Sigmoid colon (tissue), 7 donors: ENCODE results near the gene PRM1. TPM values are rescaled to one million over a fixed set of nuclear protein-coding genes. Genes with fewer than 3 reads are reported as not detected.

Experiments used
- DNase-seq: peaks from one replicate; pipeline ENCODE4 v3.0.0-alpha.2; 2019
- H3K27ac ChIP-seq, 4 donors: fragments of 200-600 bp; sonication (generic); one replicate each; pipeline ENCODE4 v1.5.1; 2016 to 2019; ENCODE audit warnings: mild to moderate bottlenecking in 1 of 4
- H3K27me3 ChIP-seq, 3 donors: fragments of 200-600 bp; sonication (generic); one replicate each; pipeline ENCODE4 v1.5.1; 2019; ENCODE audit warnings: mild to moderate bottlenecking in 1 of 3
- H3K36me3 ChIP-seq, 4 donors: fragments of 200-600 bp; sonication (generic); one replicate each; pipeline ENCODE4 v1.5.1; 2016 to 2019
- H3K4me1 ChIP-seq, 4 donors: fragments of 200-600 bp; sonication (generic); one replicate each; pipeline ENCODE4 v1.5.1; 2017 to 2019
- H3K4me3 ChIP-seq, 4 donors: fragments of 200-600 bp; sonication (generic); one replicate each; pipeline ENCODE4 v1.5.1; 2017 to 2019; ENCODE audit warnings: mild to moderate bottlenecking in 2 of 4, moderate library complexity in 1 of 4
- H3K9me3 ChIP-seq, 4 donors: fragments of 200-600 bp in 3 of 4; sonication (generic) in 3 of 4; one replicate each; pipeline versions ENCODE4 v1.5.1 to v1.6.1; 2013 to 2019
- EP300 ChIP-seq, 4 donors: sonication (generic); formaldehyde crosslinking; IDR thresholded peaks; one replicate each; pipeline ENCODE4 v1.6.1; 2017; ENCODE audit warnings: antibody characterized with exemption in 4 of 4
- POLR2A ChIP-seq, 2 donors: fragments of 450-650 bp; IDR thresholded peaks; one replicate each; pipeline ENCODE4 v1.6.1; 2016; ENCODE audit warnings: antibody characterized with exemption in 2 of 2, mild to moderate bottlenecking in 2 of 2, moderate library complexity in 2 of 2
- POLR2AphosphoS5 ChIP-seq, 4 donors: sonication (generic); formaldehyde crosslinking; IDR thresholded peaks; one replicate each; pipeline ENCODE4 v1.6.1; 2017; ENCODE audit warnings: antibody characterized with exemption in 4 of 4
- WGBS, 2 donors: extraction: QIAGEN DNeasy Blood & Tissue Kit; methylation state at CpG; one replicate each; pipeline ENCODE4 v1.1.7; 2013; 5-methylcytosine and 5-hydroxymethylcytosine counted together
- intact Hi-C: fragments of 100-400 bp; cut with DNase I; formaldehyde crosslinking; loops from one replicate; pipeline ENCODE4 v1.15.1; 2023
- polyA plus RNA-seq, 3 donors: library from polyadenylated mRNA; stranded (reverse); fragments of 200-250 nt; gene quantifications; one replicate each; pipeline ENCODE4 v1.2.3, GENCODE V29; 2013
- total RNA-seq, 4 donors: library from RNA; depleted of rRNA; stranded (reverse); fragments of >200 nt; gene quantifications; one replicate each; pipeline ENCODE4 v1.1.0, GENCODE V29; 2016
- TF ChIP-seq, protein P1 (sequence below), 4 experiments: fragments of 450-650 bp in 3 of 4; fragments of 200-600 bp in 1 of 4; IDR thresholded peaks; one replicate each; pipeline ENCODE4 v1.5.1; 2016 to 2019; ENCODE audit warnings: antibody characterized with exemption in 4 of 4, mild to moderate bottlenecking in 3 of 4, moderate library complexity in 2 of 4
- donor health status: healthy with polysubstance abuse.
- donor health status: Bipolar disorder and iron deficiency.
- donor health status: healthy.

PRM1 gene
- total and polyA plus RNA-seq, 7 donors: not detected

DNA sequence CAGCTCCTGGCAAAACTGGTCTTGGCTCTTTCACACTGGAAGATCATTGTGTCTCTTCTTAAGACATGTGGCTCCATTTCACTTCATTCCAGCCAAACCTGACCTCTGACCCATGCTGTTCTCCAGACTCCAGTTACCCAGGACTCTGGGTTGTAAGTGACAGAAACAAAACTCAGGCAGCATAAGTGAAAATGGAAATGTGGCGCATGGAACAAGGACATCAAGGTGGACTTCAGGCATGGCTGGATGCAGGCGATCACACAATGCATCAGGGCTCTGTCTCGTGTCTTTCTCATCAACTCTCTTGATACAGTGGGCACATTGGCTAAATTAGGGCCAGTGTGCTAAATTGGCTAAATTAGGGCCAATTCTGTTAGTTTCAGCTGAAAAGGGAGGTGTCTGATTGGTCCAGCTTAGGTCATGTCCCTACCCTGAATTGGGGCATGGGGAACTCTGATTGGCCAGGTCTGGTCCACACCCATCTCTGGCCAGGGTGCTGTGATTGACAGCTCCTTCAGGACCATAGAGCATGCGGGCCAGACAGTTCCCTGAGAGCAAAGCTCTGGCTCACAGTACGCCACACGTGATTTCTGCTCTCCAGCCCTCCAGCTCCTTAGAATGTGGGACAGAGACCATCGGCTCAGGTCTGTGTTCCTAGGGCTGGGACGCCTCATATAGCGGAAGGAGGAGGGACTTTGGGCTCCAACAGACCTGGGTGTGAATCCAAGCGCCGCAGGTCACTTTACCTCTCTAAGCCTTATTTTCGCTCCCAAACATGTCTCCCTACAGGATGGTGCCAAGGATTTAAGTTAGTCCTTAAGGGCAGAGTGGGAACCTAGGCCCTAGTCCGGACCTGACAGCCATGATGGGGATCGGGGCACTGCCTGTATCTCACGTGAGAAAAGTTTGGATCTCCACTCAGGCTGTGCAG is 42.6 kb downstream of the PRM1 start:
- intact Hi-C loops: no loop called here
- no peak overlapping the region for H3K27ac ChIP-seq
- no peaks in the 10 kb centered on the region for H3K9me3 ChIP-seq
- no peaks in the 10 kb centered on the region for H3K27me3 ChIP-seq
- TF ChIP-seq POLR2A (IDR thresholded peaks at IDR 0.05) (no peak), EP300 (IDR thresholded peaks at IDR 0.05) (no peak), POLR2AphosphoS5 (IDR thresholded peaks at IDR 0.05) (no peak)
- TF ChIP-seq, protein P1, sequence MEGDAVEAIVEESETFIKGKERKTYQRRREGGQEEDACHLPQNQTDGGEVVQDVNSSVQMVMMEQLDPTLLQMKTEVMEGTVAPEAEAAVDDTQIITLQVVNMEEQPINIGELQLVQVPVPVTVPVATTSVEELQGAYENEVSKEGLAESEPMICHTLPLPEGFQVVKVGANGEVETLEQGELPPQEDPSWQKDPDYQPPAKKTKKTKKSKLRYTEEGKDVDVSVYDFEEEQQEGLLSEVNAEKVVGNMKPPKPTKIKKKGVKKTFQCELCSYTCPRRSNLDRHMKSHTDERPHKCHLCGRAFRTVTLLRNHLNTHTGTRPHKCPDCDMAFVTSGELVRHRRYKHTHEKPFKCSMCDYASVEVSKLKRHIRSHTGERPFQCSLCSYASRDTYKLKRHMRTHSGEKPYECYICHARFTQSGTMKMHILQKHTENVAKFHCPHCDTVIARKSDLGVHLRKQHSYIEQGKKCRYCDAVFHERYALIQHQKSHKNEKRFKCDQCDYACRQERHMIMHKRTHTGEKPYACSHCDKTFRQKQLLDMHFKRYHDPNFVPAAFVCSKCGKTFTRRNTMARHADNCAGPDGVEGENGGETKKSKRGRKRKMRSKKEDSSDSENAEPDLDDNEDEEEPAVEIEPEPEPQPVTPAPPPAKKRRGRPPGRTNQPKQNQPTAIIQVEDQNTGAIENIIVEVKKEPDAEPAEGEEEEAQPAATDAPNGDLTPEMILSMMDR (IDR thresholded peaks at IDR 0.05): no peak
- no peaks in the 10 kb centered on the region for H3K36me3 ChIP-seq
- no peak for DNase-seq
- H3K4me1 ChIP-seq: peaks cover 0 to 5% (median 0%) of the 10 kb centered on the region in 4 donors
- no peak overlapping the region for H3K4me3 ChIP-seq
- WGBS, 2 donors: 97% methylated on average over 15 of the region's 15 CpGs

DNA sequence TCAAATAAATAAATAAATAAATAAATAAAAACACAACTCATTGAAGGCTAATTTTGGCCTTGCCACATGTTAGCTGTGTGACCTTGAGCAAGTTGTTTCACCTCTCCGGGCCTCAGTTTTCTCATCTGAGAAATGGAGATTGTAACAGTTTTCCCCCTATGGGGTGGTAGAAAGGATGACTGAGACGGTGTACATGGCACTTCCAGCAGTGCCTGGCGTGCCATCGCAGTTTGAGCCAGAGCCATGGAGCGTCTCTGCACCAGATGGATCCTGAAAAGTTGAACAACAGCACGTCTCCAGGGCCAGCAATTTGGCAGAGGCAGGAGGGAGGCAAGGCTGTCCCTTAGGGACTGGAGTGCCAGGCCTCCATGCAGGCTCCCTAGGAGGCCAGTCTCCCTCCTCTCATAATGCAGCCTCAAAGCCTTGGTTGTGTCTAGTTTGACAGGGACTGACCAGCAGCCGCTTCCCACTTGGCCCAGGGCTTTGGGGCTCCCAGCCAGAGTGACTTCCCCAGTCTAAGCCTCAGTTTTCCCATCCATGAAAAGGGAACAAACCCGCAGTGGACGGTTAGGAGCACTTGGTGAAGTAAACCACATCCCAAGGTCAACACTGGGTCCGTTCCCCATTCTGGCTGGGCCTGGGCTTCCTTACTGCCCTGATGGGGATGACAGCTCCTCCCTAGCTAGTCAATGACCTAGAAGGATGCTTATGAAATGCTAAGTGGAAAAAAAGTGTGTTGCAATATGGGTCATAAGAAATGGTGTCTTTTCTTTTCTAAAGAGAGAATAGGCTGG is 44.5 kb downstream of the PRM1 start:
- H3K36me3 ChIP-seq: no peaks in the 10 kb centered on the region
- no peaks in the 10 kb centered on the region for H3K27me3 ChIP-seq
- no peak for DNase-seq
- no peak overlapping the region for H3K27ac ChIP-seq
- TF ChIP-seq POLR2A (IDR thresholded peaks at IDR 0.05) (no peak), EP300 (IDR thresholded peaks at IDR 0.05) (no peak), POLR2AphosphoS5 (IDR thresholded peaks at IDR 0.05) (no peak)
- TF ChIP-seq, protein P1 (IDR thresholded peaks at IDR 0.05): no peak
- H3K4me3 ChIP-seq: no peak overlapping the region
- WGBS, 2 donors: 81 to 88% methylated on average over 10 of the region's 10 CpGs
- no peaks in the 10 kb centered on the region for H3K9me3 ChIP-seq
- intact Hi-C loops: no loop called here
- peaks cover 0 to 12% (median 0%) of the 10 kb centered on the region in 4 donors for H3K4me1 ChIP-seq

DNA sequence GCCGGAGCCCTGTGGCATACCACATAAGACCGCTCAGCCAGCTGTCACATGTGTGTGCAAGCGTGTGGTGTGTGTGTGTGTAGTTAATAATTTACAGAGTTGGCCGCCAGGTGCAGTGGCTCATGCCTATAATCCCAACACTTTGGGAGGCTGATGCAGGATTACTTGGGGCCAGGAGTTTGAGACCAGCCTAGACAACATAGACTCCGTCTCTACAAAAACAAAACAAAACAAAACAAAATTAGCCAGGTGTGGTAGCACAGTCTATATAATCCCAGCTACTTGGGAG is 45.5 kb downstream of the PRM1 start:
- no peaks in the 10 kb centered on the region for H3K36me3 ChIP-seq
- intact Hi-C loops: no loop called here
- peaks cover 0 to 10% (median 0%) of the 10 kb centered on the region in 4 donors for H3K4me1 ChIP-seq
- TF ChIP-seq, protein P1 (IDR thresholded peaks at IDR 0.05): no peak
- TF ChIP-seq POLR2AphosphoS5 (IDR thresholded peaks at IDR 0.05): no peak
- no peak for TF ChIP-seq EP300 (IDR thresholded peaks at IDR 0.05)
- no peak for TF ChIP-seq POLR2A (IDR thresholded peaks at IDR 0.05)
- no peak overlapping the region for H3K27ac ChIP-seq
- no peaks in the 10 kb centered on the region for H3K27me3 ChIP-seq
- DNase-seq: no peak
- 14 to 53% methylated on average over 5 of the region's 5 CpGs for WGBS, 2 donors
- H3K9me3 ChIP-seq: no peaks in the 10 kb centered on the region
- no peak overlapping the region for H3K4me3 ChIP-seq

DNA sequence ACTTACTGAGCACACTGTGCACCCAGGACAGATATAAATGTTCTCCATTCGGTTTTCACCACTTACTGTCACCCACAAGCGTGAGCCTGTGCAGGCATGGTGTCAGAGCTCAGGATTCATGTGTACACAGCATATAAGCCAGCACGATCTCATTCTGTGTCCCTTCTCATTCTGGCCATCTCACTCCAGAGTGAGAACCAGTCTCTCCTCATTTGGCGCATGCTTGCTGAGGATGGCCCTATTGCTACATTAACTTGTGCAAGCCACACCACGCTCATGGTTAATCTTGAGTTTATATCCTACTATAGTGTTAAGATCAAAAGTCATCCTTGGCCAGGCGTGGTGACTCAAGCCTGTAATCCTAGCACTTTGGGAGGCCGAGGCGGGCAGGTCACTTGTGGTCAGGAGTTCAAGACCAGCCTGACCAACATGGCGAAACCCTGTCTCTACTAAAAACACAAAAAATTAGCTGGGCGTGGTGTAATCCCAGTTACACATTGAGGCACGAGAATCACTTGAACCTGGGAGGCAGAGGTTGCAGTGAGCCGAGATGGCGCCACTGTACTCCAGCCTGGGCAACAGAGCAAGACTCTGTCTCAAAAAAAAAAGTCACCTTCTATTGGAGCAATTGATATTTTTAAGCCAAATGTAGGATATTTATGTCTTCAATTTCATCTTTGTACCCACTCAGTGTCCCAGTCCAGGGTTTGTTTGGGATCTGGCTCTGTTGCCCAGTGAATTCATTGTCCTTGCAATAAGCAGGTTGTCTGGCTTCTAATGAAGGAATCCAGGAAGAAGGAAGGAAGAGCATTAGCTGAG is 46.0 kb downstream of the PRM1 start:
- intact Hi-C loops: no loop called here
- DNase-seq: no peak
- H3K4me1 ChIP-seq: peaks cover 0 to 7% (median 0%) of the 10 kb centered on the region in 4 donors
- H3K9me3 ChIP-seq: no peaks in the 10 kb centered on the region
- TF ChIP-seq POLR2A (IDR thresholded peaks at IDR 0.05) (no peak), EP300 (IDR thresholded peaks at IDR 0.05) (no peak), POLR2AphosphoS5 (IDR thresholded peaks at IDR 0.05) (no peak)
- TF ChIP-seq, protein P1 (IDR thresholded peaks at IDR 0.05): no peak
- H3K27ac ChIP-seq: no peak overlapping the region
- H3K36me3 ChIP-seq: no peaks in the 10 kb centered on the region
- H3K27me3 ChIP-seq: no peaks in the 10 kb centered on the region
- WGBS, 2 donors: 75 to 89% methylated on average over 13 of the region's 13 CpGs
- H3K4me3 ChIP-seq: no peak overlapping the region
